Kidney epithelial cell (primary cell): Measurements from ENCODE around the gene KRTAP1-4. TPM values are rescaled to one million over a fixed set of nuclear protein-coding genes. Genes with fewer than 3 reads are reported as not detected.
"Not testable (repeated sequence)": the region's sequence is repeated elsewhere in the genome, so short reads cannot be mapped to it uniquely, and the experiment has no call there.

Source experiments
- DNase-seq: peaks from one replicate; pipeline ENCODE4 v3.0.0-alpha.2; 2010; ENCODE audit warnings: low read depth
- H3K27me3 ChIP-seq: 2 replicates; pipeline ENCODE4 v1.6.0; 2011; ENCODE audit warnings: low read length; ENCODE audit not compliant: control insufficient read depth, insufficient read depth
- H3K36me3 ChIP-seq: 2 replicates; pipeline ENCODE4 v1.5.1; 2011; ENCODE audit warnings: low read length; ENCODE audit not compliant: control insufficient read depth, insufficient read depth
- H3K4me3 ChIP-seq: 2 replicates; pipeline ENCODE4 v1.5.1; 2011; ENCODE audit warnings: low read depth, mild to moderate bottlenecking, control low read depth, low read length
- total RNA-seq: library from RNA; depleted of rRNA; stranded (reverse); fragments of >200 nt; gene quantifications from 2 replicates; pipeline ENCODE4 v1.2.3, GENCODE V29; 2015
- TF ChIP-seq, protein P1 (sequence below): IDR thresholded peaks from 2 replicates; pipeline ENCODE4 v1.5.1; 2011; ENCODE audit warnings: mild to moderate bottlenecking, moderate library complexity, low read length, control low read depth, inconsistent platforms; ENCODE audit not compliant: insufficient read depth, poor library complexity, severe bottlenecking

The KRTAP1-4 gene
- total RNA-seq, 1 donor from 2014 or later = not detected

DNA sequence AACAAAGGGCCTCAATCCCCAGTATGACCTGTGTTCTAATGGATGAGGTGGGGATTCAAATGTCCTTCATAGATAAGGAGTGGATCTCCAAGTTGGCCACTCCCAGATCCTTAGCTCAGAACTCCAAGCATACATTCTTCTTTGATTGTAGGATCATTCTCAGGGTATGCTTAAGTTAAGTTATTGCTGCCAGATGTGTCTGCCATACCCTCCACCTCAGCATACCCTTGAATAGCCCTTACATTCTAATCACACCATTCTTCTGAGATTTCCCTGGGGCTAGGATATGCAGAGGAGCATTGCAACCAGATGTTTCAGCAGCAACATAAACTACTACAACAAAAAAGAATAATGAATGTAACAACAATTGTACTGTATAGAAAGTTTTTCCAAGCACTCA is 37.3 kb upstream of the KRTAP1-4 start:
- DNase-seq = no peak
- TF ChIP-seq, protein P1, sequence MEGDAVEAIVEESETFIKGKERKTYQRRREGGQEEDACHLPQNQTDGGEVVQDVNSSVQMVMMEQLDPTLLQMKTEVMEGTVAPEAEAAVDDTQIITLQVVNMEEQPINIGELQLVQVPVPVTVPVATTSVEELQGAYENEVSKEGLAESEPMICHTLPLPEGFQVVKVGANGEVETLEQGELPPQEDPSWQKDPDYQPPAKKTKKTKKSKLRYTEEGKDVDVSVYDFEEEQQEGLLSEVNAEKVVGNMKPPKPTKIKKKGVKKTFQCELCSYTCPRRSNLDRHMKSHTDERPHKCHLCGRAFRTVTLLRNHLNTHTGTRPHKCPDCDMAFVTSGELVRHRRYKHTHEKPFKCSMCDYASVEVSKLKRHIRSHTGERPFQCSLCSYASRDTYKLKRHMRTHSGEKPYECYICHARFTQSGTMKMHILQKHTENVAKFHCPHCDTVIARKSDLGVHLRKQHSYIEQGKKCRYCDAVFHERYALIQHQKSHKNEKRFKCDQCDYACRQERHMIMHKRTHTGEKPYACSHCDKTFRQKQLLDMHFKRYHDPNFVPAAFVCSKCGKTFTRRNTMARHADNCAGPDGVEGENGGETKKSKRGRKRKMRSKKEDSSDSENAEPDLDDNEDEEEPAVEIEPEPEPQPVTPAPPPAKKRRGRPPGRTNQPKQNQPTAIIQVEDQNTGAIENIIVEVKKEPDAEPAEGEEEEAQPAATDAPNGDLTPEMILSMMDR = no peak
- Histone ChIP-seq H3K36me3 (no peaks in the 10 kb centered on the region), H3K4me3 (no peak overlapping the region), H3K27me3 (no peaks in the 10 kb centered on the region)

DNA sequence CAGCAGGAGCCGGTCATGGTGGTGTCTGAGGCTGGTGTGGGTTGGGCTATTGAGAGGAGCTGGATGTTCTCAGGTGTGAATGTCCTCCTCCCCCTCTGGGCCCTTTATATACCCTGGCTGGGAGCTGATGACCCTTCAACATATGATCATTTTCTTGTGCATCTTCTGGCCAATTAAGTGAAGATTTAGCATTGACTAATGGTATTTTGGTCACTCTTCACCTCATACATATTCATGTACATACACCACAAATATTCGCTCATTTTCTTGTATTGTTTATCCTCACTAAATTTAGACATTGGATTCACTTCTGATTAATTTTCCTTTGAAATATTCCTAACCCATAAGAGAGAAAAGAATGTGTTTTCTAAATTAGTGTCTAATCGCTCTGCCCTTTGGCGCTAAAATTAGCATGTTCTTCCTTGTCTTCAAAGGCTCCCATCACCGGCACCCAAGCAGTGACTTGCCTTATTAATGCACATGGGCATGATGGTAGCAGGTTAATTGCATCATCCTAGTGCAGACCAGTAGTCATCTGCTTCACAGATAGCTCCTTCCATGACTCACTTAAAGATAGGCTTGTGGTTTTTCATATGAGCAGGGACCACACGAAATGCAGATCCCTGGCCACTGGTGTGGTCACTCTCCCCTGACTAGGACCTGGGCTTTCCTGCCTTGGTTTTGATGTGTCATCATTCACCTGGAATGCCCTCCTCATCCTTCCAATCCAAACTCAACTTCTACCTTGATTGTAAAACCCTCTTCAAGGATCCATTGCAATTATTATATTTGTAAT is 36.0 kb upstream of the KRTAP1-4 start, which contains the start of gene KRTAP2-4:
Gene KRTAP2-4, minus strand, starts transcription at position 51 of the 796 bp plus-strand sequence. Its CDS starts 34 bp downstream, at position 17.
- TF ChIP-seq, protein P1 = no peak
- H3K4me3 ChIP-seq = no peak within 1 kb of the TSS
- DNase-seq = peak; percentile 87
- H3K36me3 ChIP-seq = no peaks in the 10 kb centered on the region
- no peaks in the 10 kb centered on the region for H3K27me3 ChIP-seq

- not testable (repeated sequence) for H3K27me3 ChIP-seq, DNase-seq, H3K4me3 ChIP-seq, H3K36me3 ChIP-seq
Observed at GRCh38 chr17:41065016-41065689, 35.2 kb upstream of the KRTAP1-4 start.

DNA sequence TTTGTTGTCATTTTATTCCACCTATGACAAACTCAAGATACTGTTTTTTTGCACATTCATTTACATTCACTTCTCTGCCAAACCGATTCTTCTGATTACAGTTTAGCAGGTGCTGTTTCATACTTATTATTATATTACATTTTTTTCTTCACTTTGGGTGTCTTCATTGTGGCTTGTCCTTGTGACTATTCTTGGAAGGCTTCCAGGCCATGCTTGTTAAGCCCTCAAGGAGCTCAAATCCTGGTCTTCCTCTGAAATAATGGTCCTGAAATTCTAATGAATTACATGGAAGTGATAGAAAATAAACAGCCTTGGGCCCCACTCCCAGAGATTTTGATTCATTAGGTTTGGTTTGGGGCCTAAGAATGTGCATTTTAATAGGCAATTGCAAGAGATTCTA is 34.3 kb upstream of the KRTAP1-4 start:
- TF ChIP-seq, protein P1 = no peak
- H3K4me3 ChIP-seq = no peak overlapping the region
- no peaks in the 10 kb centered on the region for H3K27me3 ChIP-seq
- no peaks in the 10 kb centered on the region for H3K36me3 ChIP-seq
- no peak for DNase-seq

- no peaks in the 10 kb centered on the region for H3K36me3 ChIP-seq
- TF ChIP-seq, protein P1 = no peak
- DNase-seq = no peak
- no peak overlapping the region for H3K4me3 ChIP-seq
- H3K27me3 ChIP-seq = no peaks in the 10 kb centered on the region
Observed at GRCh38 chr17:41063449-41063848, 33.5 kb upstream of the KRTAP1-4 start.

DNA sequence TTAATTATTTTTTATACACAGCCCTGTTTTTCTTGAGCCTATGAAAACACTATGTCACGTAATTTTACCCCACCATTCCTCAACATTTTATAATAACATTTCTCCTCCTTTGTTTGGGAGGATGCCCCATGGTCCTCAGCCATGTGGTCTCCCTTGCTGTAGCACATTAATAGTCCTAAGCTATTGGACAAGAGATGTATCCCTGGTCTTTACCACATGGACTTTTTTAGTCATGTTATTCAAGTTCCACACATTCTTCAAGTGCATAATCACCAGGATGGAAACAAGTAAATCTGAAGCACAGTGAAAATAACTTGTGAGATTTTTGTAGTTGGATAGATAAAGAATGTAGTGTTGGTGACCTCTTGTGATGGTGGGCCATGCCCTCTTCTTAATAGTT is 32.0 kb upstream of the KRTAP1-4 start:
- DNase-seq = peak; percentile 91
- Histone ChIP-seq H3K4me3 (no peak overlapping the region), H3K36me3 (no peaks in the 10 kb centered on the region), H3K27me3 (no peaks in the 10 kb centered on the region)
- TF ChIP-seq, protein P1 = no peak
